SIG-M5 (cell line): ENCODE measurements around the gene SORCS2.
"Not testable (repeated sequence)": the region's sequence is repeated elsewhere in the genome, so short reads cannot be mapped to it uniquely, and the experiment has no call there.

Experiments used
- DNase-seq: peaks from one replicate; lab custom pipeline; 2025; lab: John Stamatoyannopoulos, UW

SORCS2 gene

GRCh38 chr4:7199771-7200441 lies 7.6 kb downstream of the SORCS2 start:
- no peak for DNase-seq

GRCh38 chr4:7200801-7201200 lies 8.5 kb downstream of the SORCS2 start:
- no peak for DNase-seq

GRCh38 chr4:7201420-7202305 lies 9.3 kb downstream of the SORCS2 start:
- no peak for DNase-seq

- no peak for DNase-seq
Measured at GRCh38 chr4:7202411-7202810, 10.1 kb downstream of the SORCS2 start.

- no peak for DNase-seq
Measured at GRCh38 chr4:7204656-7205387, 12.5 kb downstream of the SORCS2 start.

GRCh38 chr4:7206385-7206784 lies 14.0 kb downstream of the SORCS2 start:
- DNase-seq, result no peak

GRCh38 chr4:7206911-7207567 lies 14.7 kb downstream of the SORCS2 start:
- no peak for DNase-seq

- no peak for DNase-seq
Measured at GRCh38 chr4:7207628-7208231, 15.4 kb downstream of the SORCS2 start.

- no peak for DNase-seq
Measured at GRCh38 chr4:7208509-7209451, 16.4 kb downstream of the SORCS2 start.

GRCh38 chr4:7209699-7210098 lies 17.4 kb downstream of the SORCS2 start:
- DNase-seq, result no peak

GRCh38 chr4:7210824-7211223 lies 18.5 kb downstream of the SORCS2 start:
- DNase-seq, result no peak

GRCh38 chr4:7212101-7212674 lies 19.9 kb downstream of the SORCS2 start:
- no peak for DNase-seq

- DNase-seq, result no peak
Measured at GRCh38 chr4:7212921-7213320, 20.6 kb downstream of the SORCS2 start.

- DNase-seq, result no peak
Measured at GRCh38 chr4:7213807-7214206, 21.5 kb downstream of the SORCS2 start.

GRCh38 chr4:7214359-7214758 lies 22.0 kb downstream of the SORCS2 start:
- DNase-seq, result no peak

- not testable (repeated sequence) for DNase-seq
Measured at GRCh38 chr4:7215187-7215586, 22.8 kb downstream of the SORCS2 start.

- DNase-seq, result no peak
Measured at GRCh38 chr4:7217039-7217438, 24.7 kb downstream of the SORCS2 start.

GRCh38 chr4:7217474-7218321 lies 25.4 kb downstream of the SORCS2 start:
- no peak for DNase-seq

GRCh38 chr4:7218686-7219085 lies 26.3 kb downstream of the SORCS2 start:
- DNase-seq, result no peak
